ENCODE data around the gene RIC3.

Gene RIC3

GRCh38 chr11:8086571-8086970, 82.3 kb downstream of the RIC3 start:
- 96% methylated on average over 3 of the region's 7 CpGs for WGBS (ENCODE audit: insufficient coverage)
- ChIA-PET CTCF (interaction anchor here (1.9 to 21.2 kb wide), 4 partner anchors 8 to 79 kb away, joined by 5 to 429 read pairs (median 192); no protein-coding TSS in a partner anchor), POLR2A (no interaction called here)
- H3K4me3 ChIP-seq (ENCODE audit: control insufficient read depth in 1 of 7, extremely low read depth in 1 of 7, insufficient read depth in 4 of 7, low read depth in 2 of 7, low read length in 6 of 7) = no peak overlapping the region
- peaks cover 0 to 10% (median 1%) of the 10 kb centered on the region in 4 experiments for H3K4me1 ChIP-seq (ENCODE audit: control extremely low read depth in 1 of 4, control insufficient read depth in 4 of 4, insufficient read depth in 4 of 4, low read length in 3 of 4)
- DNase-seq = no peak
- peaks cover 0 to 24% (median 15%) of the 10 kb centered on the region in 5 experiments for H3K27me3 ChIP-seq (replicated peaks in 2 of 5; ENCODE audit: control insufficient read depth in 4 of 5, insufficient read depth in 5 of 5, low read length in 4 of 5)
- H3K27ac ChIP-seq (ENCODE audit: insufficient read depth in 1 of 2, low read depth in 1 of 2, low read length in 2 of 2, poor library complexity in 1 of 2, severe bottlenecking in 2 of 2) = no peak overlapping the region
- H3K36me3 ChIP-seq (ENCODE audit: control insufficient read depth in 4 of 4, insufficient read depth in 4 of 4, low read length in 3 of 4) = no peaks in the 10 kb centered on the region
- H3K9me3 ChIP-seq (ENCODE audit: control extremely low read depth in 1 of 5, control insufficient read depth in 4 of 5, insufficient read depth in 2 of 5, low read depth in 1 of 5, low read length in 4 of 5) = no peaks in the 10 kb centered on the region

- ChIA-PET POLR2A (no interaction called here), CTCF (interaction anchor here (1.9 to 21.2 kb wide), 4 partner anchors 9 to 79 kb away, joined by 5 to 429 read pairs (median 192); no protein-coding TSS in a partner anchor)
- Histone ChIP-seq H3K4me1 (ENCODE audit: control extremely low read depth in 1 of 4, control insufficient read depth in 4 of 4, insufficient read depth in 4 of 4, low read length in 3 of 4) (peaks cover 0 to 13% (median 3%) of the 10 kb centered on the region in 4 experiments), H3K27ac (ENCODE audit: insufficient read depth in 1 of 2, low read depth in 1 of 2, low read length in 2 of 2, poor library complexity in 1 of 2, severe bottlenecking in 2 of 2) (no peak overlapping the region), H3K36me3 (ENCODE audit: control insufficient read depth in 4 of 4, insufficient read depth in 4 of 4, low read length in 3 of 4) (no peaks in the 10 kb centered on the region), H3K4me3 (ENCODE audit: control insufficient read depth in 1 of 7, extremely low read depth in 1 of 7, insufficient read depth in 4 of 7, low read depth in 2 of 7, low read length in 6 of 7) (no peak overlapping the region), H3K9me3 (ENCODE audit: control extremely low read depth in 1 of 5, control insufficient read depth in 4 of 5, insufficient read depth in 2 of 5, low read depth in 1 of 5, low read length in 4 of 5) (no peaks in the 10 kb centered on the region), H3K27me3 (replicated peaks in 2 of 5; ENCODE audit: control insufficient read depth in 4 of 5, insufficient read depth in 5 of 5, low read length in 4 of 5) (peaks cover 0 to 24% (median 18%) of the 10 kb centered on the region in 5 experiments)
- DNase-seq = no peak
- WGBS (ENCODE audit: insufficient coverage) = 81% methylated on average over 4 of the region's 8 CpGs
These were observed 82.8 kb downstream of the RIC3 start for GRCh38 chr11:8086001-8086479.

- CTCF ChIA-PET = interaction anchor here (1.9 to 21.2 kb wide), 4 partner anchors 10 to 78 kb away, joined by 5 to 429 read pairs (median 192); no protein-coding TSS in a partner anchor
- WGBS (ENCODE audit: insufficient coverage) = 97% methylated on average over 5 of the region's 11 CpGs
- Histone ChIP-seq H3K36me3 (ENCODE audit: control insufficient read depth in 4 of 4, insufficient read depth in 4 of 4, low read length in 3 of 4) (no peaks in the 10 kb centered on the region), H3K4me1 (ENCODE audit: control extremely low read depth in 1 of 4, control insufficient read depth in 4 of 4, insufficient read depth in 4 of 4, low read length in 3 of 4) (peaks cover 0 to 20% (median 7%) of the 10 kb centered on the region in 4 experiments), H3K27ac (ENCODE audit: insufficient read depth in 1 of 2, low read depth in 1 of 2, low read length in 2 of 2, poor library complexity in 1 of 2, severe bottlenecking in 2 of 2) (no peak overlapping the region), H3K27me3 (replicated peaks in 2 of 5; ENCODE audit: control insufficient read depth in 4 of 5, insufficient read depth in 5 of 5, low read length in 4 of 5) (peaks cover 0 to 32% (median 25%) of the 10 kb centered on the region in 5 experiments), H3K4me3 (ENCODE audit: control insufficient read depth in 1 of 7, extremely low read depth in 1 of 7, insufficient read depth in 4 of 7, low read depth in 2 of 7, low read length in 6 of 7) (no peak overlapping the region), H3K9me3 (ENCODE audit: control extremely low read depth in 1 of 5, control insufficient read depth in 4 of 5, insufficient read depth in 2 of 5, low read depth in 1 of 5, low read length in 4 of 5) (no peaks in the 10 kb centered on the region)
- no peak for DNase-seq
- POLR2A ChIA-PET = no interaction called here
These were observed 83.7 kb downstream of the RIC3 start for GRCh38 chr11:8085011-8085645.

- no peak for DNase-seq
- no peak overlapping the region for H3K4me3 ChIP-seq (ENCODE audit: control insufficient read depth in 1 of 7, extremely low read depth in 1 of 7, insufficient read depth in 4 of 7, low read depth in 2 of 7, low read length in 6 of 7)
- no peaks in the 10 kb centered on the region for H3K9me3 ChIP-seq (ENCODE audit: control extremely low read depth in 1 of 5, control insufficient read depth in 4 of 5, insufficient read depth in 2 of 5, low read depth in 1 of 5, low read length in 4 of 5)
- ChIA-PET CTCF (interaction anchor here (2.0 kb wide), 1 partner anchor 12 kb away, joined by 6 read pairs; no protein-coding TSS in a partner anchor), POLR2A (no interaction called here)
- no peaks in the 10 kb centered on the region for H3K36me3 ChIP-seq (ENCODE audit: control insufficient read depth in 4 of 4, insufficient read depth in 4 of 4, low read length in 3 of 4)
- peaks cover 2 to 36% (median 32%) of the 10 kb centered on the region in 5 experiments for H3K27me3 ChIP-seq (replicated peaks in 2 of 5; ENCODE audit: control insufficient read depth in 4 of 5, insufficient read depth in 5 of 5, low read length in 4 of 5)
- H3K27ac ChIP-seq (ENCODE audit: insufficient read depth in 1 of 2, low read depth in 1 of 2, low read length in 2 of 2, poor library complexity in 1 of 2, severe bottlenecking in 2 of 2) = no peak overlapping the region
- H3K4me1 ChIP-seq (ENCODE audit: control extremely low read depth in 1 of 4, control insufficient read depth in 4 of 4, insufficient read depth in 4 of 4, low read length in 3 of 4) = peaks cover 0 to 20% (median 7%) of the 10 kb centered on the region in 4 experiments
- 97% methylated on average over 6 of the region's 6 CpGs for WGBS (ENCODE audit: insufficient coverage)
These were observed 84.5 kb downstream of the RIC3 start for GRCh38 chr11:8084352-8084751.

- no peak for DNase-seq
- Histone ChIP-seq H3K27me3 (replicated peaks in 2 of 5; ENCODE audit: control insufficient read depth in 4 of 5, insufficient read depth in 5 of 5, low read length in 4 of 5) (peaks cover 2 to 38% (median 32%) of the 10 kb centered on the region in 5 experiments), H3K27ac (ENCODE audit: insufficient read depth in 1 of 2, low read depth in 1 of 2, low read length in 2 of 2, poor library complexity in 1 of 2, severe bottlenecking in 2 of 2) (no peak overlapping the region), H3K9me3 (ENCODE audit: control extremely low read depth in 1 of 5, control insufficient read depth in 4 of 5, insufficient read depth in 2 of 5, low read depth in 1 of 5, low read length in 4 of 5) (no peaks in the 10 kb centered on the region), H3K36me3 (ENCODE audit: control insufficient read depth in 4 of 4, insufficient read depth in 4 of 4, low read length in 3 of 4) (no peaks in the 10 kb centered on the region), H3K4me3 (ENCODE audit: control insufficient read depth in 1 of 7, extremely low read depth in 1 of 7, insufficient read depth in 4 of 7, low read depth in 2 of 7, low read length in 6 of 7) (no peak overlapping the region), H3K4me1 (ENCODE audit: control extremely low read depth in 1 of 4, control insufficient read depth in 4 of 4, insufficient read depth in 4 of 4, low read length in 3 of 4) (peaks cover 0 to 20% (median 7%) of the 10 kb centered on the region in 4 experiments)
- ChIA-PET POLR2A (no interaction called here), CTCF (interaction anchor here (2.0 kb wide), 1 partner anchor 12 kb away, joined by 6 read pairs; no protein-coding TSS in a partner anchor)
- no CpG with 5 or more reads among the region's 1 CpG for WGBS (ENCODE audit: insufficient coverage)
These were observed 84.9 kb downstream of the RIC3 start for GRCh38 chr11:8083871-8084281.

GRCh38 chr11:8083088-8083395, 85.8 kb downstream of the RIC3 start:
- 88% methylated on average over 9 of the region's 9 CpGs for WGBS (ENCODE audit: insufficient coverage)
- Histone ChIP-seq H3K36me3 (ENCODE audit: control insufficient read depth in 4 of 4, insufficient read depth in 4 of 4, low read length in 3 of 4) (no peaks in the 10 kb centered on the region), H3K4me3 (ENCODE audit: control insufficient read depth in 1 of 7, extremely low read depth in 1 of 7, insufficient read depth in 4 of 7, low read depth in 2 of 7, low read length in 6 of 7) (no peak overlapping the region), H3K9me3 (ENCODE audit: control extremely low read depth in 1 of 5, control insufficient read depth in 4 of 5, insufficient read depth in 2 of 5, low read depth in 1 of 5, low read length in 4 of 5) (no peaks in the 10 kb centered on the region), H3K27ac (ENCODE audit: insufficient read depth in 1 of 2, low read depth in 1 of 2, low read length in 2 of 2, poor library complexity in 1 of 2, severe bottlenecking in 2 of 2) (no peak overlapping the region), H3K27me3 (replicated peaks in 2 of 5; ENCODE audit: control insufficient read depth in 4 of 5, insufficient read depth in 5 of 5, low read length in 4 of 5) (peaks cover 2 to 40% (median 36%) of the 10 kb centered on the region in 5 experiments), H3K4me1 (ENCODE audit: control extremely low read depth in 1 of 4, control insufficient read depth in 4 of 4, insufficient read depth in 4 of 4, low read length in 3 of 4) (peaks cover 0 to 20% (median 7%) of the 10 kb centered on the region in 4 experiments)
- POLR2A ChIA-PET = no interaction called here
- CTCF ChIA-PET = interaction anchor here (1.2 to 2.0 kb wide), 5 partner anchors 10 to 76 kb away, joined by 3 to 6 read pairs (median 5); no protein-coding TSS in a partner anchor
- DNase-seq = no peak
